Measurements from ENCODE around the gene PKP1. TPM values are rescaled to one million over a fixed set of nuclear protein-coding genes. Genes with fewer than 3 reads are reported as not detected.

PKP1 gene
- total RNA-seq, 1 donor from 2014 or later: not detected

DNA sequence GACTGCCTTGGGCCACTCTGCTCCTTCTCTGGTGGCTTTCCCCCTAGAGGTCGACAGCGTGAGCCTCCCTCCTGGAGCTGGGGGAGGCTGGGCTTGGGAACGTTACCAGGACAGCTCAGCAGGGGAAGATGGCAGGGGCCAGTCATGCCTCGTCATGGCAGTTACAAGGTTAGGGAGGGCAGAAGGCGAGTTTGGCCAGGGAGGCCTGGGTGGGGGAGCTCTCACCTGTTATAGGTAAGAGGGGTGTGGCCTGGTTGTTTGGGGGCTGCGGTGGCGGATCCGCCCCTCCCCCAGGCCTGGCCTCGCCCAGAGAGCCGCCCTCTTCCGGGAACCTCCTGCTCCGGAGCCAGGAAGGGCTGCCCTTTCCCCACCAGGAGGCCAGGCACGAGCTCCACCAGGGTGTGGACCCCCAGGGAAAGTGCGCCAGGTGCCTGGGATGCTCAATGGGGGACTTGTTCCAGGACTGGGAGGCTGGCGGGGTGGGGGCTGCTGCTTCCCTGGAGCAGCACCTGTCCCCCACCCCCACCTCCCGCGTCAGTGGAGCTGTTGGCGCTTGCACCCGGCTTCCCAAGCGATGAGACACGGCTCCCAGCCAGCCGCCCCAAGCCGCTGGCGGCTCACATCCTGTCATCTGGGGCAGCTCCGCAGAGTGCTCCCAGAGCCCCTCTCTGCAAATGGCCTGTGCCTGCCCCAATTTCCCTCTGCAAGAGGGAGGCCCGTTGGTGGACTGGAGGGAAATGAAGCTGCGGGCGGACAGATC, 23.6 kb upstream of the PKP1 start:
- DNase-seq (ENCODE audit: low read depth in 2 of 2): peak in 1 of 2 donors; percentile 38

DNA sequence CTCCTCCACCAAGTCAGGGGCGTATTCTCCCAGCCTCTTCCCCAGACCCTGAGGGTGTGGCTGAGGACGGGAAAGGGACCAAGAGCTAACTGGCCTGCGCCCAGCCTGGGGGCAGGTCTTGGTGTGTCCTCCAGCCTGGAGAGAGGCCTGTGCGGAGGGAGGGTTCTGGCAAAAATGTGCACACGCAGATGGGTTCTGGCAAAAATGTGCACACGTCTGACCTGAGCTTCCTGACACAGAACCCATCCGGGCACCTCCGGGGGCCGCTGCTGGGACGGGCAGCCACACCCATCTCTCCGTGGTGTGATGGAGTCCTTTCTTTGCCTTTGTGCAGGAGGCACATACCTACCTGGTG, 23.1 kb upstream of the PKP1 start:
- no peak for DNase-seq (ENCODE audit: low read depth in 2 of 2)

GRCh38 chr1:201260648-201261311, 22.5 kb upstream of the PKP1 start:
- no peak for DNase-seq (ENCODE audit: low read depth in 2 of 2)

DNA sequence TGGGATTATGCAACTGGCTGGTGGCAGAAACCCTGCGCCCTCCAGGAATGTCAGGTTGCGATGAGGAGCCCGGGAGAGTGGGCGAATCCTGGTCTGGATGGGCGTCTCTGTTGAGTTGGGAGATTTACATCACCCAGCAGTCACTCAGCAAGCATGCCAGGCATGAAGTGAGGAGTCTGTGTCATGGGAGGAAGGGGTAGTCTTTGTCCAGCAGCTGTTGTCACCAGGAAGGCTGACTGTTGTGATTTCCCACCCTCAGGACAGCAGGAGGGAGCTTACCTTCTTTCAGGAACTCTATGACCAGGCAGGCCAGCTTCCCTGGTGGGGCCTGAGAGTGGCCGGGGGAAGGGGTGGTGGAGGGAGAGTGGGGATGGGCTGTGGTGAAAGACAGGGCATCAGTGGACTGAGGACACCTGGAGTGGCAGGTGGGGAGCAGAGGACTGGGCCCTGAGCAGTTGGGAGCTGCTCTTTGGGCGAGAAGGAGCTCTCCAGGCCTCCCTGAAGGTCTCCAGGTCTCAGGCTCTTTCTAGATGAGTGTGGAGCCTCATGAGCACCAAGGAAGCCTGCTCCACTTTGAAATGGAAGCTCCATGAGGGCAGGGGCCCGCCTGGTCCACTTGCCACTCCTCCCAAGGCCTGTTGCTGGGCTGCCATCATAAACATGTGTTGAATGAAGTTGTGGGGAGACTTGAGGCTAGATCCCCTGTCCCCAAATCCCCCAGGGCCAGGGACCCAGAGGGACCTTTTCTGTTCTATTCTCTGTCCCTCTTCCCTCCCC, 21.3 kb upstream of the PKP1 start:
- no peak for DNase-seq (ENCODE audit: low read depth in 2 of 2)

- no peak for DNase-seq (ENCODE audit: low read depth in 2 of 2)
Observed at GRCh38 chr1:201262963-201263608, 20.2 kb upstream of the PKP1 start.

DNA sequence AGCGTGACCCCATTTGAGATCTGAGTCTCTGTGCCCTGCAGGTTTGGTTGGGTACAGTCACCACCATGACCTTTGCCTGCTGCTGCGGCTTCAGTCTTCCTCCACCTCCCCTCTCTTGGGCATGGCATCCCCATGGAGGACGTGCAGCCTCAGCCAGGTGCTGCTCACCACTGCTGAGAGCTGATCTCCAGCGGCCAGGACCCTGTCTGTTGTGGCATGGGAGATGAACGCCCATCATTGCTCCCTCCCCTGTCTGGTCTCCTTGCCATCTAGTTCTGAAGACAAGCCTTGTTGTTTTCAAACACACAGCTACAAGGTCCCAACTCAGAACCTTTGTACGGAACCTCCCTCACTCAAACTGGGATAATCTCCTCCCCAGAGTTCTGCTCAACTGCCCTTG, 19.2 kb upstream of the PKP1 start:
- DNase-seq (ENCODE audit: low read depth in 2 of 2): no peak

GRCh38 chr1:201264554-201264953, 18.8 kb upstream of the PKP1 start:
- DNase-seq (ENCODE audit: low read depth in 2 of 2): no peak

- no peak for DNase-seq (ENCODE audit: low read depth in 2 of 2)
Observed at GRCh38 chr1:201265756-201266155, 17.6 kb upstream of the PKP1 start.

DNA sequence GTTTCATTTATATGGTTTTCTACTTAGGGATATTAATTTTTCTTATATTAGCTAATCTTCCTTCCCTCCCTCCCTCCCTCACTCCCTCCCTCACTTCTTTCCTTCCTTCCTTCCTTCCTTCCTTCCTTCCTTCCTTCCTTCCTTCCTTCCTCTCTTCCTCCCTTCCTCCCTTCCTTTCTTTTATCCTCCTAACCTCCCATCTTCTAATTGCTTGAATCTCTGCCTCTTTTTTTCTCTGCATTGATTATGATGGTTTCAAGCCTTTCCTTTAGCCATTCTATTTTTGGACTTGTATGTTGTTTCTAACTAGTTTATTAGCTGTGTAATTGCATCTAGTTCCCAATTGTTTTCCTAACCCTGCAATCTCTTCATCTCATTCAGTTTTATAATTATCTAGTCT, 17.0 kb upstream of the PKP1 start:
- DNase-seq (ENCODE audit: low read depth in 2 of 2): no peak

GRCh38 chr1:201266774-201267173, 16.5 kb upstream of the PKP1 start:
- peak in 1 of 2 donors; percentile 73 for DNase-seq (ENCODE audit: low read depth in 2 of 2)

DNA sequence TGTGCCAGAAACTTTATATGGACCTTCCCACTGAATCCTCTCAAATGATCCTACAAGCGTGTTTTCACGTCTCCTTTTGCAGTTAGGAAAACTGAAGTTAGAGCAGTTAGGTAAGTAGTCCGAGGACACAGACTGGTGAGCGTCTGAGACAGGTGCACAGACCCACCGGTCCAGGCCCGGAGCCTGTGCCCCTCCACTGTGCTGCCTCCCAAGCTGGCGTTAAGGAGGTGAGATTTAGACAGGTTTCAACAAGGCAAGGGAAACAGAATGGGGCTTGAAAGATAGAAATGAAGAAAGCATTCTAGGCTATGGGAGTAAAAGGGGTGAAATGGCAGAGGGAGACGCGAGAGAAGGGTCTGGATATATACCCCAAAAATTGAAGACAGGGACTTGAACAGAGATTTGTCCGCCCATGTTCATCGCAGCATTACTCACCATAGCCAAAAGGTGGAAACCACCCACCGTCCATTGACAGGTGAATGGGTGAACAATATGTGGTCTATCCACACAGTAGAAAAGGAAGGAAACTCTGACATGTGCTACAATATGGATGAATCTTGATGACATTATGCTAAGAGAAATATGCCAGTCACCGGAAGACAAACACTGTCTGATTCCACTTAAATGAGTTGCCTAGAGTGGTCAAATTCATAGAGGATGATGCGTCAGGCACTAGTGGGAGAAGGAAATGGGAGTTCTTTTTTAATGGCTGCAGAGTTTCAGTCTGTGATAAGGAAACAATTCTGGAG, 15.7 kb upstream of the PKP1 start:
- DNase-seq (ENCODE audit: low read depth in 2 of 2): peak; percentile 79 to 88

- DNase-seq (ENCODE audit: low read depth in 2 of 2): peak in 1 of 2 donors; percentile 57
Observed at GRCh38 chr1:201268604-201269151, 14.6 kb upstream of the PKP1 start.

GRCh38 chr1:201269281-201269680, 14.0 kb upstream of the PKP1 start:
- DNase-seq (ENCODE audit: low read depth in 2 of 2): no peak

DNA sequence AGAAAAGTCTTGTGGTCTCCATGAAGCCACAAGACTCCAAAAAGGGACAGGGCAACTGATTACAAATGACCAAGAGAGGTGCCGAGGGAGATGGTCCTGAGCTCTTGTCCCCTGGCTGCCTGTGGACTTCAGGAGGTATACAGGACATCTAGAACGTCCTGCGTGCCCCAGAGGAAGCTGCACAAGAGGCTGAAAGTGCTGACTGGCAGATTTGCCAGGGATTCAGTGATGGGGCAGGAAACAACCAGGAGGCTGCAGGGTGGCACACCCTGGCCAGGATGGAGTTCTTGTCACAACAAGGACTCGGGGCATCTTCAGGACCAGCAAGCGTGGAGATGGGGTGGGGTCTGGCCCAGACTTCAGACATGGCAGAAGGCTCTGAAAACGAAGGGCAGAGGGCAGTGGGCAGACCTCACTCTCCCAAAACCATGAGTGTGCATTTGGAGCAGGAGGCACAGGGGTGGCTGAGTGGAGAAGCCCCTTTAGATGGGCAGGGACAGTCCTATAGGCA, 13.4 kb upstream of the PKP1 start:
- DNase-seq (ENCODE audit: low read depth in 2 of 2): no peak

- DNase-seq (ENCODE audit: low read depth in 2 of 2): no peak
Observed at GRCh38 chr1:201270616-201271390, 12.5 kb upstream of the PKP1 start.

DNA sequence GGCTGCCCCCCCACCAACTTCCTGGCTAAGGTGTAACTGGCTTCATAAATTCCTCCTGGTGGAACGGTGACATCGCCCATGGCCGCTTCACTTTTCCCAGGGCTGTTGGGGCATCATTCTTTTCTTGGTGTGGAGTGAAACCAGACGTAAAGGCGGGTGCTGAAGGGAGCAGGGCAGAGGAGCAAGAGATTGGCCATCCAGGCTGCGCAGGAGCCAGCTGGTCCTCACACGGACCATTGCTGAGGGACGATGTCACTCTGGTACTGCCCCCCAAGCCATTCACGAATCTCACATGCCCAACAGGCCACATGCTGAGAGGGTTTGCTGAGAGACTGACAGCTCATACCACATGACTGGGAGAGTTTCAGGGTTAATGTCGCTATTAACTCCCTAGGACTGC, 10.5 kb upstream of the PKP1 start:
- no peak for DNase-seq (ENCODE audit: low read depth in 2 of 2)

DNA sequence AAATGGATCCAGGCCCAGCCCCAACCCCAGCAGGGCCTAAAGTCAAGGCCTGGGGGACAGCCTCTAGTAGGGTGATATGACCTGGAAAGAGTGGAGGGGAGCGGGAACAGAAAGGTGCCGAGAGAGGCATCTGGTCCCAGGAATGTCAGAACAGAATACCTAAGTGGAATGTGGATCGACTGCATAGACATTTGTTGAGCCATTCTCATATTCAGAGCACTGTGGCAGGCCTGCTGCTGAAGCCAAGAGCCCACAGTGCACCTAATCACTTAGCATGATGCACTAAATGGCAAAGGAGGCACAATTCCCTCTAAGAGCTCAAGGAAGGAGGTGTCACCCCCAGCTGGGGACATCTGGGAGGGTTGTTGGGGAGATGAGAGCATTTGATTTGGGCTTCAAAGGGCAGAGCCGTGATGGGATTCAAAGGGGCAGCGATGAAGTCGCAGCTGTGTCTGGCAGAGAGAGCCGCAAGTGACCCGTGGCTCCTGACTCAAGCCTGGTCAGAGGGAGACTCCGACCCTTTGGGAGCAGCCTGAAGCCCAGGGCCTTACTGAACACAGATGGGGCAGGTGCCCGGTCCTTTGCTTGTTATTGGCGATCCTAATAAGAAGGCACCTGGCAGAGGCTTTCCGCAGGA, 8.6 kb upstream of the PKP1 start:
- DNase-seq (ENCODE audit: low read depth in 2 of 2): no peak

GRCh38 chr1:201275253-201275666, 8.0 kb upstream of the PKP1 start:
- peak; percentile 35 to 56 for DNase-seq (ENCODE audit: low read depth in 2 of 2)

DNA sequence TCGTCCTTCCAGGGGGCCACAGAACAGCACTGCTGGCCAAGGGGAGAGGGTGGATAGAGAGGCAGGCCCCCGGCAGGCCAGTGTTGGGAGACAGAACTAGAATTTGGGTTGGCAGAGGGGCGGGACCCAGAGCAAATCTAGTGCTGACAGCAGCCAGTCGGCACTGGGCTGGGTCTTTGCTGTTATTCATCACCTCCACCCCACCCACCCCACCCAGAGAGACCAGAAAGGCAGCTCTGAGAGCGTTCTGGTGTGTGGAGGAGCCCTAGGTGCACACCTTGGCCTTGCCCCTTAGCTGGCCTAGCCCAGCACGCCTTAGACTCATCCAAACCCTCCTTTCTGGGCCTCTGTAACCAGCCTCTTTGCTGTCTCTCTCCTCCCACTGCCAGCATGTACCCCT, 6.4 kb upstream of the PKP1 start:
- DNase-seq (ENCODE audit: low read depth in 2 of 2): no peak

Measured in lung microvascular endothelial cell (primary cell).